ENCODE data around the gene TEAD1. TPM values are rescaled to one million over a fixed set of nuclear protein-coding genes. Genes with fewer than 3 reads are reported as not detected.

TEAD1 gene
- total RNA-seq, 2 experiments from 2014 or later: 0.12 to 0.15 TPM

GRCh38 chr11:12989428-12990161, 315.4 kb downstream of the TEAD1 start:
- no peaks in the 10 kb centered on the region for H3K4me1 Mint-ChIP-seq
- no peaks in the 10 kb centered on the region for H3K27me3 Mint-ChIP-seq
- ChIA-PET POLR2A (interaction anchor here (0.6 kb wide), 1 partner anchor 10 kb away, joined by 3 read pairs; no protein-coding TSS in a partner anchor), CTCF (no interaction called here)
- H3K27ac Mint-ChIP-seq: no peak overlapping the region
- H3K4me3 Mint-ChIP-seq: no peak overlapping the region
- H3K9me3 Mint-ChIP-seq: no peaks in the 10 kb centered on the region
- no peaks in the 10 kb centered on the region for H3K36me3 Mint-ChIP-seq (ENCODE audit: low read depth)
- DNase-seq: no peak

- Mint-ChIP-seq H3K27me3 (no peaks in the 10 kb centered on the region), H3K4me3 (no peak overlapping the region), H3K9me3 (no peaks in the 10 kb centered on the region), H3K36me3 (ENCODE audit: low read depth) (no peaks in the 10 kb centered on the region), H3K27ac (no peak overlapping the region), H3K4me1 (no peaks in the 10 kb centered on the region)
- DNase-seq: no peak
- CTCF ChIA-PET: no interaction called here
- POLR2A ChIA-PET: interaction anchor here (0.6 kb wide), 1 partner anchor 10 kb away, joined by 3 read pairs; no protein-coding TSS in a partner anchor
Measured at GRCh38 chr11:12990162-12990480, 315.9 kb downstream of the TEAD1 start.

- H3K27ac Mint-ChIP-seq: no peak overlapping the region
- no peaks in the 10 kb centered on the region for H3K9me3 Mint-ChIP-seq
- peaks cover 3% of the 10 kb centered on the region for H3K27me3 Mint-ChIP-seq
- H3K4me3 Mint-ChIP-seq: no peak overlapping the region
- no peak for DNase-seq
- POLR2A ChIA-PET: no interaction called here
- CTCF ChIA-PET: no interaction called here
- no peaks in the 10 kb centered on the region for H3K4me1 Mint-ChIP-seq
- H3K36me3 Mint-ChIP-seq (ENCODE audit: low read depth): no peaks in the 10 kb centered on the region
Measured at GRCh38 chr11:12991426-12991825, 317.2 kb downstream of the TEAD1 start.

- no peak overlapping the region for H3K4me3 Mint-ChIP-seq
- no peak overlapping the region for H3K27ac Mint-ChIP-seq
- H3K4me1 Mint-ChIP-seq: no peaks in the 10 kb centered on the region
- H3K27me3 Mint-ChIP-seq: peaks cover 4% of the 10 kb centered on the region
- no peaks in the 10 kb centered on the region for H3K9me3 Mint-ChIP-seq
- H3K36me3 Mint-ChIP-seq (ENCODE audit: low read depth): no peaks in the 10 kb centered on the region
- no peak for DNase-seq
- ChIA-PET CTCF (interaction anchor here (1.4 kb wide), 1 partner anchor 16 kb away, joined by 3 read pairs; no protein-coding TSS in a partner anchor), POLR2A (no interaction called here)
Measured at GRCh38 chr11:12993626-12994025, 319.4 kb downstream of the TEAD1 start.

Measured in activated CD4-positive, alpha-beta T cell treated with anti-CD3 and anti-CD28 coated beads, Interleukin-2, amount 10 ng/mL, durations not matched to agents 7 days and 5 days (primary cell).